GM10266 (cell line): ENCODE results near the gene UCMA.

Experiments
- DNase-seq: peaks from one replicate; pipeline ENCODE4 v3.0.0; 2012; ENCODE audit errors: extremely low spot score
- TF ChIP-seq, protein P1 (sequence below): IDR thresholded peaks from 2 replicates; pipeline ENCODE4 v1.5.1; 2012; ENCODE audit warnings: mild to moderate bottlenecking, low read depth; ENCODE audit not compliant: control insufficient read depth, insufficient read depth; ENCODE audit errors: missing control alignments

The UCMA gene

DNA sequence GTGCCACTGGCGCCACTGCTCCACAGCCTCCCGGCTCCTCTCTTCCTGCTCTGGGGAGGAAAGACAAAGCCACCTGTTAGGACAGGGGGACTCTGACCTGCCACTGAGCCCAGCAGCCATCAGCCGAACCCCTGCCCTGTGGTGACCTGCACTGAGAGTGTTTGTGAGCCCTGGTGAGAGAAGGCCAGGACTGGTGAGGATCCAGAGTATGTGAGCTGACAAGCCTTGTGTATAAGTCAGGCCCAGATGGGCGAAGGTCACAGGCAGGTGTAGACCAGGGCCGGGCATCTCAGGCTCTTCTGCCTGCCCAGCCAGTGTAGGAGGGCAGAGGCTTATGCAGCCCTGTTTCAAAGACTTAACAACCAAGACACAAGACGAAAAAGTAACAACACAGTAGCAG lies 12.0 kb downstream of the UCMA start:
- TF ChIP-seq, protein P1, sequence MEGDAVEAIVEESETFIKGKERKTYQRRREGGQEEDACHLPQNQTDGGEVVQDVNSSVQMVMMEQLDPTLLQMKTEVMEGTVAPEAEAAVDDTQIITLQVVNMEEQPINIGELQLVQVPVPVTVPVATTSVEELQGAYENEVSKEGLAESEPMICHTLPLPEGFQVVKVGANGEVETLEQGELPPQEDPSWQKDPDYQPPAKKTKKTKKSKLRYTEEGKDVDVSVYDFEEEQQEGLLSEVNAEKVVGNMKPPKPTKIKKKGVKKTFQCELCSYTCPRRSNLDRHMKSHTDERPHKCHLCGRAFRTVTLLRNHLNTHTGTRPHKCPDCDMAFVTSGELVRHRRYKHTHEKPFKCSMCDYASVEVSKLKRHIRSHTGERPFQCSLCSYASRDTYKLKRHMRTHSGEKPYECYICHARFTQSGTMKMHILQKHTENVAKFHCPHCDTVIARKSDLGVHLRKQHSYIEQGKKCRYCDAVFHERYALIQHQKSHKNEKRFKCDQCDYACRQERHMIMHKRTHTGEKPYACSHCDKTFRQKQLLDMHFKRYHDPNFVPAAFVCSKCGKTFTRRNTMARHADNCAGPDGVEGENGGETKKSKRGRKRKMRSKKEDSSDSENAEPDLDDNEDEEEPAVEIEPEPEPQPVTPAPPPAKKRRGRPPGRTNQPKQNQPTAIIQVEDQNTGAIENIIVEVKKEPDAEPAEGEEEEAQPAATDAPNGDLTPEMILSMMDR = no peak
- DNase-seq = no peak

- no peak for DNase-seq
- TF ChIP-seq, protein P1 = no peak
Observed at GRCh38 chr10:13221572-13221971, 12.6 kb downstream of the UCMA start.

GRCh38 chr10:13219685-13220670 lies 14.2 kb downstream of the UCMA start:
- TF ChIP-seq, protein P1 = peak; percentile 21
- peak; percentile 50 for DNase-seq

- DNase-seq = no peak
- TF ChIP-seq, protein P1 = no peak
Observed at GRCh38 chr10:13218878-13219277, 15.3 kb downstream of the UCMA start.

- DNase-seq = no peak
- TF ChIP-seq, protein P1 = no peak
Observed at GRCh38 chr10:13213163-13213562, 21.0 kb downstream of the UCMA start.

- DNase-seq = no peak
- TF ChIP-seq, protein P1 = peak; percentile 35
Observed at GRCh38 chr10:13206546-13207443, 27.4 kb downstream of the UCMA start.
